Activated CD4-positive, alpha-beta T cell treated with anti-CD3 and anti-CD28 coated beads for 4 hours (primary cell): Measurements from ENCODE around the gene TLDC2.
A peak's percentile ranks its signal among the peaks of the same experiment; 100 is the strongest.
"Not testable (repeated sequence)": the region's sequence is repeated elsewhere in the genome, so short reads cannot be mapped to it uniquely, and the experiment has no call there.

Source experiments
- DNase-seq, 2 donors: peaks; one replicate each; pipeline ENCODE4 v3.0.0-alpha.2; 2020

The TLDC2 gene

GRCh38 chr20:36916199-36916598 is 40.3 kb downstream of the TLDC2 start:
- no peak for DNase-seq

GRCh38 chr20:36917240-36917639 is 41.3 kb downstream of the TLDC2 start:
- no peak for DNase-seq

- no peak for DNase-seq
Measured at GRCh38 chr20:36917943-36918342, 42.0 kb downstream of the TLDC2 start.

- DNase-seq, result peak; percentile 16 to 59
Measured at GRCh38 chr20:36919715-36920333, 43.9 kb downstream of the TLDC2 start.

GRCh38 chr20:36920334-36920730 is 44.4 kb downstream of the TLDC2 start:
- no peak for DNase-seq

GRCh38 chr20:36924167-36925045 is 48.5 kb downstream of the TLDC2 start:
- DNase-seq, result no peak

GRCh38 chr20:36925234-36925633 is 49.3 kb downstream of the TLDC2 start:
- no peak for DNase-seq

- no peak for DNase-seq
Measured at GRCh38 chr20:36926653-36927200, 50.8 kb downstream of the TLDC2 start.

- DNase-seq, result no peak
Measured at GRCh38 chr20:36927704-36928103, 51.8 kb downstream of the TLDC2 start.

GRCh38 chr20:36929290-36929689 is 53.4 kb downstream of the TLDC2 start:
- no peak for DNase-seq

GRCh38 chr20:36929691-36930090 is 53.8 kb downstream of the TLDC2 start:
- no peak for DNase-seq

- DNase-seq, result not testable (repeated sequence)
Measured at GRCh38 chr20:36932067-36932466, 56.1 kb downstream of the TLDC2 start.

- DNase-seq, result no peak
Measured at GRCh38 chr20:36932476-36933426, 56.8 kb downstream of the TLDC2 start.

- not testable (repeated sequence) for DNase-seq
Measured at GRCh38 chr20:36933571-36933970, 57.6 kb downstream of the TLDC2 start.

GRCh38 chr20:36936341-36936740 is 60.4 kb downstream of the TLDC2 start:
- DNase-seq, result no peak

- not testable (repeated sequence) for DNase-seq
Measured at GRCh38 chr20:36936761-36937401, 60.9 kb downstream of the TLDC2 start.

- no peak for DNase-seq
Measured at GRCh38 chr20:36937402-36937770, 61.4 kb downstream of the TLDC2 start.

- DNase-seq, result peak in 1 of 2 donors; percentile 20
Measured at GRCh38 chr20:36941401-36941835, 65.5 kb downstream of the TLDC2 start.
